ENCODE data around the gene ACER1.

DNA sequence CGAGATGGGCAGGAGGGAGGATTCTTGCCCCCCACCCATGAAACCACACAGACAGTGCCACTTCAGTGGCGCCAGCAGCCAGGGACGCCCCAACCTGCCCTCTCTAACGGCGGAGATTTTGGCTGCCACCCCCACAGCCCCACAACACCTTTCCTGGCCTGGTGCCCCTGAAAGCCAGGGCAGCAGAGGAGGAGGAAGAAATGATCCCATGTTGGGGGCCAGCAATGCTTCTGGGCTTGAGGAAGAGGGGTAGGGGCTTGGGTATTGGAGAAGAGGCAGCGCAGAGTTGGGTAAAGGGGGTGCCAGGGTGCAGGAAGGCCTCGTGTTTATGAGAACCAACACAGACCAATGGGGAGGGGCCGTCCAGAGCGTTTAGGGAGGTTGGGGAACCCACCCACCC is 55.4 kb downstream of the ACER1 start:
- TF ChIP-seq CTCF (conservative IDR thresholded peaks at IDR 0.05; ENCODE audit: low read length) = no peak
- TF ChIP-seq EZH2phosphoT487 (IDR thresholded peaks at IDR 0.05; ENCODE audit: borderline replicate concordance) = no peak
